GM21717 (cell line): Measurements from ENCODE around the gene OR4B1.
"Not testable (repeated sequence)": the region's sequence is repeated elsewhere in the genome, so short reads cannot be mapped to it uniquely, and the experiment has no call there.

Experiments used
- ATAC-seq: cut with Tn5 transposase; IDR thresholded peaks from one replicate; pipeline ENCODE4 v1.9.1; 2021; ENCODE audit warnings: mild to moderate bottlenecking, moderate library complexity; ENCODE audit not compliant: unreplicated experiment

OR4B1 gene

GRCh38 chr11:48216510-48216909 is at the start of gene OR4B1:
OR4B1 (plus strand) TSS chr11:48216810; CDS start chr11:48216810, 0 bp downstream.
- no peak for ATAC-seq

- no peak for ATAC-seq
These were observed 49.2 kb upstream of the OR4B1 start for GRCh38 chr11:48167380-48167779.

- no peak for ATAC-seq
These were observed 47.8 kb upstream of the OR4B1 start for GRCh38 chr11:48168815-48169214.

GRCh38 chr11:48169259-48169658 is 47.4 kb upstream of the OR4B1 start:
- no peak for ATAC-seq

- ATAC-seq: no peak
These were observed 46.9 kb upstream of the OR4B1 start for GRCh38 chr11:48169717-48170116.

GRCh38 chr11:48170241-48171233 is 46.1 kb upstream of the OR4B1 start:
- no peak for ATAC-seq

GRCh38 chr11:48172818-48173609 is 43.6 kb upstream of the OR4B1 start:
- peak; percentile 78 for ATAC-seq

GRCh38 chr11:48177661-48178060 is 38.9 kb upstream of the OR4B1 start:
- ATAC-seq: no peak

- ATAC-seq: no peak
These were observed 36.0 kb upstream of the OR4B1 start for GRCh38 chr11:48180627-48181026.

GRCh38 chr11:48182860-48183526 is 33.6 kb upstream of the OR4B1 start:
- no peak for ATAC-seq

- ATAC-seq: no peak
These were observed 32.2 kb upstream of the OR4B1 start for GRCh38 chr11:48184452-48184851.

- ATAC-seq: not testable (repeated sequence)
These were observed 25.5 kb upstream of the OR4B1 start for GRCh38 chr11:48190906-48191654.

GRCh38 chr11:48193876-48194275 is 22.7 kb upstream of the OR4B1 start:
- no peak for ATAC-seq

GRCh38 chr11:48207881-48208280 is 8.7 kb upstream of the OR4B1 start:
- ATAC-seq: no peak

- no peak for ATAC-seq
These were observed 6.6 kb upstream of the OR4B1 start for GRCh38 chr11:48210052-48210451.

GRCh38 chr11:48228761-48229160 is 12.2 kb downstream of the OR4B1 start:
- ATAC-seq: no peak

- ATAC-seq: not testable (repeated sequence)
These were observed 13.4 kb downstream of the OR4B1 start for GRCh38 chr11:48230057-48230456.

GRCh38 chr11:48237727-48238126 is 21.1 kb downstream of the OR4B1 start:
- no peak for ATAC-seq

GRCh38 chr11:48242501-48242900 is 25.9 kb downstream of the OR4B1 start:
- no peak for ATAC-seq

- ATAC-seq: no peak
These were observed 28.2 kb downstream of the OR4B1 start, which contains the start of gene OR4X2 for GRCh38 chr11:48244804-48245203. OR4X2 (plus strand) TSS chr11:48245104; CDS start chr11:48245104, 0 bp downstream.
